Measurements from ENCODE around the gene FOXO1.

The FOXO1 gene

DNA sequence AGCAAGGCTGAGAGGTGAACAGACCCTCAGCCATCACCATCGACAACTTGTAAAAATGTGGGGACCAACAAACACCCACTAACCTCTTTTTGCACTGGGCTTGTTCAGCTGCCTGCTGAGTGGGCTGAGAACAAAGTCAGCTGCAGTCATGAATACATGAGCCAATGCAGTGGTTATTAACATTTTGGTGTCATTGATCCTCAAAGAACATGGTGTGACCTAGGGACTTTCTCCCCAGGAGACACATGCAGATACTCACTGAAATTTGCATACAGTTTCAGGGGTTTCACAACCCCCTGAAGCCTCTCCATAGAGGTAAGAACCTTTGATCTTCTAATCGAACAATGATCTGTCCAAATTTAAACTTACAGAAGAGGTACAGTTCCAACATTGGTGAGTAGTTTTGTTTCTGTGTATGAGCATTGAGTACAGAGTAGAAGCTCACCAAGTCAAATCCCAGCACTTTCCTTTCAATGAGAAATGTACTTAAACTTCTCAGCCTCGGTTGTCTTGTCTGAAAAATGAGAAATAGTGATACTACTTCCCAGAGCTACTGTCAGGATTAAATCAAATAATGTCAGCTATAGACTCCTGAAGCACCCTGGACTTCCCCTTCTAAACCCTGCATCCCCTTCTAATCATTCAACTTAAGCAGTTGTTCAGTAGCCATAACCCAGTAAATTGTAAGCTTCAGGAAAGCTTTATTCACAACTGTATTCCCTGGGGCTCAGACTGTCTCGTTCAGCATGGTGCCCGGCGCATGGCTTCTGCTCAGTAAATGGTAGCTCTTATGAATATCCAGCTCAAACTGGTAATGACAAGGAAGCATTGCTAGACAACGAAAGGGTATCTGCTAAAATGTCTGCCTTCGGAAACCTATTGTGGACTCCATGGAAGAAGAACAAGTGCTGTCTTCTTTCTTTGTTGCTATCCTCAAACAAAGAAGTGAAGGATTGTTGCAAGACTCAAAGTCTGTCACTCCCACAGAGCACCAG lies 148.7 kb downstream of the FOXO1 start:
- no peak for DNase-seq (ENCODE audit: extremely low read depth in 1 of 2, low read depth in 1 of 2)

DNA sequence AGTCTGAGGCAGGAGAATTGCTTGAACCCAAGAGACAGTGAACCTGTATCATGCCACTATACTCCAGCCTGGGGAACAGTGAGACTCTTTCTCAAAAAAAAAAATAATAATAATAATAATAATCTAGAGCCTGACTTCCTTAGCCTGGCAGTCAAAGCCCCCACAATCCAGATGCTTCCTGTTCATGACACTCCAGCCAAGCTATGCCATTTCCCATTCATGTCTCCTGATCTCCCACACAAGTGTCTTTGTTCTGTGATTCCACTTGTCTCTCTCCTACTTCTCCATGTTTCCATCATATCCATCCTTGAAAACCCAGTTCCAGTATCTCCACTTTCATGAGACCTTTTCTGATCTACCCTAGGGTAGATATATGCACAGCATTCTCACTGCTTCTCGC lies 150.7 kb downstream of the FOXO1 start:
- DNase-seq (ENCODE audit: extremely low read depth in 1 of 2, low read depth in 1 of 2) = no peak

DNA sequence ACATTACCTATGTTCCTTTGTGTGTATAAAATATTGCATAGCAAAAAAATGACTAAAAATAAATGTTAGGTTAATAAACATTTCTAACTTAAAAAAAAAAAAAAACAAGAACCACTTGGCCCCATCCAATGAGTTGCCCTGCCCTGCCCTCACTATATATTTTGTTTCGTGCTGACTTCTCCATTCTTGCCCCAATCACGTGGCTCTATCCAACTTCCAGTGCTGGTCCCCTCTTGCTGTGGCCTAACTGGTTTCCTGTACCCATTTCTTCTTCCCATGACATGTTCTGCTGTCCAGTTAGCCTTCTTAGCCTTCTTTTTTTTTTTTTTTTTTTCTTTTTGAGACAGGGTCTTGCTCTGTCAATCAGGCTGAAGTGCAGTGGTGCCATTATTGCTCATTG lies 151.6 kb downstream of the FOXO1 start:
- DNase-seq (ENCODE audit: extremely low read depth in 1 of 2, low read depth in 1 of 2) = no peak

GRCh38 chr13:40509876-40510275 lies 156.6 kb downstream of the FOXO1 start:
- DNase-seq (ENCODE audit: extremely low read depth in 1 of 2, low read depth in 1 of 2) = no peak

DNA sequence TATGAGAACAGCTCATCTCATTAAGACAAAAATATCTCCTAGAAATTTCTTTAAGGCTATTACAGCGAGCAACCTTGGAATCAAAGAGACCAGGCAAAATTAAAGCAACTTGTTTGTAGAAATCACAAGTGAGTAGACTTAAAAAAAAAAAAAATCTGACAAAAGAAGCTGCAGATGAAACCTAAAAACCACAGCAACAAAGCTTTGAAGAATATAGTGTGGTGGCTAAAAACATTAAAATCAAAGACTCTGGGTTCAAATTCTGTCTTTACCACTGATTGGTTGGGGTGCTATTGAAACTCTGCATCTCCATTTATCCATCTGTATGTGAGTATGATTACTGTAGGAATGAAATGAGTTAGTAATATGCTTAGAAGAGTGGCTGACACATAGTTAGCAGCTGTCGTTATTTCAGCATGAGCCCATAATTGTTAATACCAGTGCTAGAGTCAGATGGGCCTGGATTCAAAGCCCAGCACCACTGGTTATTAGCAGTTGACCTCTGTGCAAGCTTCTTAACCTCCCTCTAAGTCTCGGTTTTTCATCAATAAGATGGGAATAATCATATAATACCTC lies 157.6 kb downstream of the FOXO1 start:
- no peak for DNase-seq (ENCODE audit: extremely low read depth in 1 of 2, low read depth in 1 of 2)

GRCh38 chr13:40508127-40508526 lies 158.3 kb downstream of the FOXO1 start:
- DNase-seq (ENCODE audit: extremely low read depth in 1 of 2, low read depth in 1 of 2) = no peak

DNA sequence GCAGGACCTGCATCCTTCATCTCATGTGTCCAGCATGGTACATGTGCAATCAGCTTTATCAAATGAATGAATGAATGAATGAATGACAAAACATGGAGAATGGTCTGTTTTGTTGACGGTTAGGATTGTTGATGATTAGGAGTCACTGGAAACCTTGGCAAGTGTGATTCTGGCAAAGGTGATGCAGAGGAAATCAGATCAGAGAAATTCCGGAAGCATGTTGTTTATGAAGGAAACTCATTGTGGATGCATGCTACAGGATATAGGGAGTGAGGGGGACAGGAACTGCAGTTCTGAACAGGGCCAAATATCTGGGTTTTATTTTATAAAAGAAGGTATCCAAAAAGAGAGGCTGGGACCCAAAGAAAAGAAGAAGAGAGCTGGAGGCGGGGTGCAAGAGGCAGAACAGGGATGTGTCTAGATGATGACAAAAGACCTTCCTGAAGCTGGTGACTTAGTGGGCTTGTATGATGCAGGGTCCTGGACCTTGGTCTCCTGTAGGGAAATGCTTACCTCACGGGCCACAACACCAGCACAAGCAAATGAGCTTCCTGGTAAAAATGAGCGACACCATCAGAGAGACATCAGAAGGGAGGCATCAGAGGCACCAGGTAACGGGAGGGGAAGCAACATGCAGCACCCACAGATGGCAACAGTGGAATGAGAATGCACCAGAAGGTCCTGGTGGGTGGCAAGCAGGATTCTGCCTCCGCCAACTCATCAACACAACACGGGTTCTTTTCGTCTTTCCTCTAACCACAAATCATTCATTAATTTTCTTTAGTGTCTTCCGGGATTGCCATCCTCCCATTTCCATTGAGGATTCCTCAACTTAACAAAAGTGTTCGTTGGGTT lies 159.6 kb downstream of the FOXO1 start:
- DNase-seq (ENCODE audit: extremely low read depth in 1 of 2, low read depth in 1 of 2) = no peak

Measured in activated CD8-positive, alpha-beta memory T cell treated with anti-CD3 and anti-CD28 coated beads for 1 hour (primary cell).